Stimulated activated CD4-positive, alpha-beta T cell treated with anti-CD3 and anti-CD28 coated beads, TNF-alpha, amount 100 ng/mL, for 24 hours (primary cell): ENCODE results near the gene CCL19.
A peak's percentile ranks its signal among the peaks of the same experiment; 100 is the strongest.
"Not testable (repeated sequence)": the region's sequence is repeated elsewhere in the genome, so short reads cannot be mapped to it uniquely, and the experiment has no call there.

Experiments
- DNase-seq, 3 experiments: peaks; one replicate each; pipeline ENCODE4 v3.0.0-alpha.2; 2020; ENCODE audit warnings: low read depth in 3 of 3

Gene CCL19

DNA sequence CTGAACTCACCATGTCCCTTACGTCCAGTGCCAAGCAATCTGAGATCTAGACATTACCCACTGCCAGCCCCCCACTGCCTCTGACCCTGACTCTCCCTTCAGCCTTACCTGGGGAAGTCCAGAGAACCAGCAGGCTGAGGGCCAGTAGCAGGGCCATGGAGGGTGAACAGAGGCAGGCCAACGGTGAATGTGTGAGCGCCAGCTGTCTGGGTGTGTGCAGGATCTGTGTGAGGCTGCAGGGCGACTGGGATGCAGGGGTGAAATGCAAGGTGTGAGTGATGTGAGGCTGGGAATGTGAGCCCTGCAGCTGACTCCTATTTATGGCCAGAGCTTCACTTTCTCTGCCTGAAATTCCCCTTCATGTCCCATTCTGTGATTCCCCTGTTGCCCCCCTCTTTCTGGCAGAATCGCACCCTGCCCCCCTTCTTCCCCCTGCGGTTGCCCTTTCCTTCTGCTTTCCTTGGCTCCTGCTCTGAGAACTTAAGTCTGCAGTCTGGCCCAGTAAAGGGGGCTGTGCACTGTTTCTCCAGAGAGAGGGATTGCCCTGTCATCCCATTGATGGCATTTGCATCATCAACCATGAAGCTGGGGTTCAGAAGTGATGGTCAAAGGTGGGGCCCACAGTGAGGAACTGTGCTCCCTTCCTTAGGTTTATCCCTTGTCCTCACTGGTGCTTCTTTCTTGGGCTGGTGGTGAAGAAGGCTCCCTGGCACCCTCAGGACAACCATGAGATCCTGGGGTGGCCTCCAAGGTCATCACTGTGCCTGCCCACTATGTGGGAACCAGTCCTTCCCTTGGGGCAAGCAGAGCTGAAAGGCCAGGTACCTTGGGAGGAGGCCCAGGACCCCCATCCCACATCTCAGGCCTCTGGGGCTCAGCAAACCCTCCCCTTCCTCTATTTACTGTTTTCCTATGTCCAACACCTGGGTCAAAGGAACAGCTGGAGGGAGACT lies at the start of gene CCL19:
Gene CCL19 (minus strand): TSS at position 294 of the 953 bp plus-strand sequence. CDS start 137 bp downstream, at position 157.
- DNase-seq: no peak

DNA sequence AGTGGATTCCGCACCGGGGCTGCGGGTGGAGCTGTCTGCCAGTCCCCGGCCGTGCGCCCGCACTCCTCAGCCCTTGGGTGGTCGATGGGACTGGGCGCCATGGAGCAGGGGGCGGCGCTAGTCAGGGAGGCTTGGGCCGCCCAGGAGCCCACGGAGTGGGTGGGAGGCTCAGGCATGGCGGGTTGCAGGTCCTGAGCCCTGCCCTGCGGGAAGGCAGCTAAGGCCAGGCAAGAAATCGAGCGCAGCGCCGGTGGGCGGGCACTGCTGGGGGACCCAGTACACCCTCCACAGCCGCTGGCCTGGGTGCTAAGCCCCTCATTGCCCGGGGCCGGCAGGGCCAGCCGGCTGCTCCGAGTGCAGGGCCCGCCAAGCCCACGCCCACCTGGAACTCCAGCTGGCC lies 49.1 kb upstream of the CCL19 start:
- DNase-seq: not testable (repeated sequence)

DNA sequence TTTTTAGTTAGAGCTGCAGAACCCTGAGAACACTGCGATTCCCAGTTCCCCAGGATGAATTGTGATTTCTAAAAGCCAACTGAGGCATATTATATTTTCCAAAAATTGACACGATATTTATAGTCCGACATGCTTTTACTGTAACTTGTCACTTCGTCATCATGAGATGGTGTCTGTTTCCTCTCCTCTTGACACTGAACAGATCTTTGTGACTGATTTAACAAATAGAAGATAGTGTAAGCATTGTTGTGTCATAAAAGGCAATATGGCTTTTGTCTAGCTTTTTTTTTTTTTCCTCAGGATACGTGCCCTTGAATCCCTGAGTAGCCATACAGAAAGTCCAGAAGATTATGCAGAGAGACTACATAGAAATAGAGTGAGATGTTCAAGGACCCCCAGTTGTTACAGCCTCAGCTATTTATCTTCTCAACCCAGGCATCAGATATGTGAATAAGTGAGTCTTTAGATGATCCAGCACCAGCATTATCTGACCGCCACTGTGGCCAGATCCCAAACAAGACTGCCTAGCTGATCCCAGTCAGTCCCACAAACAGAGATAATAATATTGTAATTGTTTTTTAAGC lies 46.7 kb upstream of the CCL19 start:
- DNase-seq: no peak

DNA sequence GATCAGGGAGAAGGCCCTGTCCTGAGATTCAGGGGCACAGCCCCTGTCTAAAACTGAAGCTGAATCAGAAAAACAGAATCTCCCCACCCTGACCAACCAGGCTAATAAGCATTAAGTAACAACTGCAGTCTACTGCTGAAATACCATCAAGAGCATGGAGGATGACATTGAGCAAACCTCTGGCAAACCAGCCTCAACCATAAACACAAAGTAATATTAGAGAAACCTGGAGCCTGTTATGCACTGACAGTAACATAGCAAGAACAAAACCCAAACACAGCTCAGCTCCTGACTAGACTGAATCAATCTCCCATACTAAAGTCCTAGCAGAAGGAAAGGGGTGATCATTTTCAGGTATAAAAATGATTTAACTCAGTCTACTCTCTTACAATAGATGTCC lies 43.6 kb upstream of the CCL19 start:
- DNase-seq: no peak

DNA sequence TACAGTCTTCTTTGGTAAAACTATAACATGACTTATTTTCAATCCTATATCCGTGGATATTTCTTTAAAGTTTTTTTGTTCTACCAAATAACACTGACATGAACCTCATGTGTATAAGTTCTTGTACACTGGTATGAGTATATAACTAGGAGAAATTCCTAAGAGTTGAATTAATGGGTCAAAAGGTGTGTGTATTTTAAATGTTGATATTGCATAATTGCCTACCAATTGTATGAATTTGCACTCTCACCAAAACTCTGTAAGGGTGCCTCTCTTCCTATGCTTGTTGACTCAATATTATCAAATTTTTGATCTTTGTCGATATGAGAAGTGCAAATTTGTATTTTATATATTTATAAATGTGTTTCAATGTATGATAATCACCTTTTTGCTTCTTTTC lies 41.8 kb upstream of the CCL19 start:
- no peak for DNase-seq

DNA sequence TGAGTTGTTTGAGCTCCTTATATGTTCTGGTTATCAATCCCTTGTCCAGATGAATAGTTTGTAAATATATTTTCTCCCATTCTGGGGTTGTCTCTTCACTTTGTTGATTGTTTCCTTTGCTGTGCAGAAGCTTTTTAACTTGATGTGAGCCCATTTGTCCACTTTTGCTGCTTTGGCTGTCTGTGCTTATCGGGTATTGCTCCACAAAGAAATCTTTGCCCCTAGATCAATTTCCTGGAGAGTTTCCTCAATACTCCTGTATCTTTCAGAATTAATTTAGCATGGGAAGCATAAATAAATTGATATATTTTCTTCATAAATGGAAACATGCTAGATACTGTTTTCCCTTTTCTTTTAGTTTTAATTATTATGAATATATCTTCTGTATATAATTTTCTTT lies 41.4 kb upstream of the CCL19 start:
- DNase-seq: no peak

DNA sequence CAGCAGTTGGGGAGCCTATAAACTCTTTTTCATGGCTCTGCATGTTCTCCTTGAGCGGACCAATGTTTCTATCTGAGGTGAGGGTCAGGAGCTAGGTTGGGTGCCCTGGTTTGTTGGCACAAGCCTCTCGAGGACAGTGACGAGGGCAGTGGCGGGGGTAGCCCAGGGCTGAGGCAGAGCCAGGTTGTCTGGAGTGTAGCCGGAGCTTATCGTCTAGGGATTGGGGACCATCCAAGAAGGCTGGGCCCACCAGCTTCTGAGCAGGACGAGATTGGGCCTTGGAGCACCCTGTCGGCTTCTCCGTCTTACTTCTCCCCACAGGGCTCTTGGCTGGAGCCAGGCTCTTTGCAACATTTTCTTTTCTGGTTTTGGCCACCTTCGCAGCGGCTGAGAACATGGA lies 32.1 kb upstream of the CCL19 start:
- DNase-seq: no peak

DNA sequence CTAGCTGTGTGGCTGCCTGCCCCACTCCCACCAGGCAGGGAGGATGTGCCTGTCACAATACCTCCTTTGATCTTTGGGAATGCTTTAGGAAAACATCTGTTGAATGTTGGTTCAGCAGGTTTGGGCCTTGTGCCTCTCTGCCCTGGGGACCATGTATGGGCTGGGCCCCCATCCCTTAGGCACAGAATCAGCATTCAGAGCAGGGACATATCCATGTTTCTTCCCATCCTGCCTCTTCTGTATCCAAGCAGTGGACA lies 28.6 kb upstream of the CCL19 start:
- DNase-seq: not testable (repeated sequence)

DNA sequence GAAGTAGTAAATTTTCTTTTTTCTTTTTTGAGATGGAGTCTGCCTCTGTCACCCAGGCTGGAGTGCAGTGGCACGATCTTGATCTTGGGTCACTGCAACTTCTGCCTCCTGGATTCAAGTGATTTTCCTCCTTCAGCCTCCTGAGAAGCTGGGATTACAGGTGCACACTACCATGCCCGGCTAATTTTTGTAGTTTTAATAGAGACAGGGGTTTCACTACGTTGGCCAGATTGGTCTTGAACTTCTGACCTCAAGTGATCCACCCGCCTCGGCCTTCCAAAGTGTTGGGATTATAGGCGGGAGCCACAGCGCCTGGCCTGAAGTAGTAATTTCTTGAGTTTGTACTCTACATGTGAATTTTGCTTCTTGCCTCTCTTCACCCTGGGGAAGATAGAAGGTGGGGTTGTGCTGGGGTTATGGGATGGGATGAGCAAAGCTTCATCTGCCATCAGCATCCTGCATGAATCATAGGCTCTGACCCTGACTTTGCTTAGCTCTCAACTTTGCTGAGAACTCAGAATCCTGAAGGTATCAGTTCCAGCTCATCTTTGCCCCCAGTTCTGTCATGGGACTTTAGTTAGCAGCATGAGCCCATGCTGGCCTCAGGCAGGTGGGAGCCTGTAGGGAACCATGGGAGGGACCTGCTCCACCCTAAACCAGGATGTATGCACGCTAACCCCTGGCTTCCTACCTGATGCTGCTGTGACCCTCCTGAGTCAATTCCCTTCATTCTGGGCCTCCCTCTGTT lies 28.1 kb upstream of the CCL19 start:
- no peak for DNase-seq

DNA sequence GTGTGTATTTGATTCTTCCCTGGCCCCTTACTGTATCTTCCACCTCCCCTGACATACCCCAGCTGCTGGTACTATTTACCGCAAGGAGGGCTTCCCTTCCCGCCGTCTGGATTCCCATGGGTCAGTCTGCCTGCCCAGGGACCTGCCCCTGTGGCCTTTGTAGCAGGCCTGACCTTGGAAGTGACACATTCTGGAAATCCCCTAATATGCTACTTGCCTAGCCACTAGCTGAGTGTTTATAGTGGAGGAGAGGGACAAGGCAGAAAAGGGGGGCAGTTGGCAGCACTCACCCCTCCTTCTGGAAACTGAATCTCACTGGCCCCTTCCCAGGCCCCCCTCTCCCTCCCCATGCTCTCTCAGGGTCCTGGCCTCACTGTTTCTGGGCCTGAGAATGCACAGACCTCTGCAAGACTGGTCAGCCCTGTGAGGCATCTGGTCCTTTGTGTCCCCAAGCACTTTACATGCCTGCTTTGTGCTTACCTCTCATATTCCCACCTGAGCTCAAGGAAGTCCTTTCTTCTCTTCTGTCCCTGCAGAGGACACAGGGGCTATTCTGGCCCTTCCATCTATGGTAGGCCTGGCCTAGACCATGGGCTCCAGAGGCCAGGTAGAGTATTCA lies 27.0 kb upstream of the CCL19 start:
- no peak for DNase-seq

DNA sequence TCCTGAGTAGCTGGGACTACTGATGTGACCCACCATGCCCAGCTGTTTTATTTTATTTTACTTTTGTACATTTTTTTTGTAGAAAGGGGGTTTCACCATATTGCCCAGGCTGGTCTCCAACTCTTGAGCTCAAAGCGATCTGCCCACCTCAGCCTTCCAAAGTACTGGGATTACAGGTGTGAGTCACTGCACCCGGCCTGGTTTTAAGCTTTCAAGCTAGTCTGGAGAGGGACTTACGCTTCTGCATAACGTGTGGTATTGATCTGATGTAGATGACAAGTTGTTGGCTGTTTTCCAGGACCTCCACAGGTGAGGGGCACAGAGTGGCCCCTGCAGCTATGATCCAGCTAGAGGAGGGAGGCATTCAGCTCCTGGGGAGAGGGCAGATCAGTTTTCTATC lies 25.6 kb upstream of the CCL19 start:
- no peak for DNase-seq

DNA sequence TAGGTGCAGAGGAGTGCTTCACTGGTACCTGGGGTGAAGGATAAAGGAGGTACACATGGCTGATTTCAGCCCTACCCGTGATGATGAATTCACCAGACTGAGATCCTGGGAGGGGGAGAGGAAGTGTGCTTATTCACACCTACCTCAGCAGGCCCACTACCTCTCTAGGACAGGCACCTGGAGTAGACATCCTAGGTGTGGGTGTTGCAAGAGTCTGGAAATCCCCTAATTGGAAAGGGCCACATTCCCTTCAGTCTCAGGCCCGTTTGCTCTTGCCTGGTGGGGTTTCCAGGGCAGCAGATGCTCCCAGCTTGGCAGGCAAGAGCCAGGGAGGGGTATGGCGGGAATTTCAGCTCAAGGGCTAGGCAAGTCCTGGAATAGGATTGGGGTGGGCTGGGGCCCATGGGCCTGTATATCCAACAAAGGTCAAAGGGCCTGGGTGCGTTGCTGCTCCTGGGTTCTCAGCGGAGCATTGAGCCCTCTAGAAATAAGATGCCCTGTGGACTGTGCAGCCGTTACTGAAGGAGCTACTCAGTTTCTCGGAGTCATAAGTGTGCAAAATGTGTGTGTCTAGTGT lies 24.7 kb upstream of the CCL19 start:
- no peak for DNase-seq

DNA sequence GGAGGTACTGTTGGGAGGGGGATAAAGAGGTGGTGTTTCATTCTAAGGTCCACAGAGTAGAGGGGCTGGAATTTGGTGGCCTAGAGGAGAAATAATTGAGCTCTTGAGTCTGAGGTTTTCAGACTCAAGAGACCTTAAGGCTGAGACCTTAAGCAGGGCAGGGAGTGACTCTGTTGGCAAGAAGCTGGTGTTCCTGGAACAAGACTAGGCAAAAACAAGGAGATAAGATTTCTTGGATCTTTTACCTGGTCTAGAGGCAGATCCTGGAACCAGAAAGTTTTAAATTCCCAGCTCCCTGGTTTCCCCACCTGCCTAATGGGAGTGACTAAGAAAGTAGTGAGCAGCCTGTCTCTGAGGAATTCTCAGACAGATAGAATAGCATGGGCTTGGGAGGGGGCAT lies 22.9 kb upstream of the CCL19 start:
- no peak for DNase-seq

DNA sequence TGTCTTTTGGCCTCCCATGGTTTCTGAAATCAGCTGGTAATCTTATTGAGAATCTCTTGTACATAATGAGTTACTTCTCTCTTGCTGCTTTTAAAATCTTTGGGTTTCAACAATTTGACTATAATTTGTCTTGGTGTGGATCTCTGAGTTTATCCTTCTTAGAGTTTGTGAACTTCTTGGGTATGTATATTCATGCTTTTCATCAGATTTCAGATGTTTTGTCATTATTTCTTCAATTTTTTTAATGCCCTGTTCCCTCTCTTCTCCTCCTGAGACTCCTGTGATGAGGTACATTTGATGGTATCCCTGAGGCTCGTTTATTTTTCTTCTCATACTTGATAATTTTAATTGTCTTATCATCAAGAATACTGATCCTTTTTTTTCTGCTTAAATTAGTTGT lies 21.1 kb upstream of the CCL19 start:
- DNase-seq: no peak

DNA sequence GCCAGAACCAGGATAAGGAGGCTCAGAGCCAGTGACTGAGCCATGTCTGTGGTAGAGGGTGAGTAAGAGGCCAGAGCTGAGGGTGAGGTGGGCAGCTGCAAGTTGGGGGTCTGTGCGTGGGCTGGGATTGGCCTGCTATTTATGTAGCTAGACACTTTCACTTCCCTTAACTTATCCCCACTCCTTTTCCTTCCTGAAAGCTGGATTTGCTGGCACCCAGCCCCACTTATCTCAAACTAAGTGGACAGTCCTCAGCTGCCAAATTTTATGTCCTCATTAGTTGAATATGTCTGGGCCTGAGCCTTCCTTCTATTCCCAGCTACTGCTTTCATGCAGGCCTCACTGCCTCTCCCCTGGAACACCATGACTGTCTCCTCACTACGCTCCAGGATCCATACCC lies 18.9 kb upstream of the CCL19 start, which contains the start of gene CCL21:
Gene CCL21 (minus strand): TSS at position 114 of the 400 bp plus-strand sequence. CDS start 70 bp downstream, at position 44.
- DNase-seq: no peak

DNA sequence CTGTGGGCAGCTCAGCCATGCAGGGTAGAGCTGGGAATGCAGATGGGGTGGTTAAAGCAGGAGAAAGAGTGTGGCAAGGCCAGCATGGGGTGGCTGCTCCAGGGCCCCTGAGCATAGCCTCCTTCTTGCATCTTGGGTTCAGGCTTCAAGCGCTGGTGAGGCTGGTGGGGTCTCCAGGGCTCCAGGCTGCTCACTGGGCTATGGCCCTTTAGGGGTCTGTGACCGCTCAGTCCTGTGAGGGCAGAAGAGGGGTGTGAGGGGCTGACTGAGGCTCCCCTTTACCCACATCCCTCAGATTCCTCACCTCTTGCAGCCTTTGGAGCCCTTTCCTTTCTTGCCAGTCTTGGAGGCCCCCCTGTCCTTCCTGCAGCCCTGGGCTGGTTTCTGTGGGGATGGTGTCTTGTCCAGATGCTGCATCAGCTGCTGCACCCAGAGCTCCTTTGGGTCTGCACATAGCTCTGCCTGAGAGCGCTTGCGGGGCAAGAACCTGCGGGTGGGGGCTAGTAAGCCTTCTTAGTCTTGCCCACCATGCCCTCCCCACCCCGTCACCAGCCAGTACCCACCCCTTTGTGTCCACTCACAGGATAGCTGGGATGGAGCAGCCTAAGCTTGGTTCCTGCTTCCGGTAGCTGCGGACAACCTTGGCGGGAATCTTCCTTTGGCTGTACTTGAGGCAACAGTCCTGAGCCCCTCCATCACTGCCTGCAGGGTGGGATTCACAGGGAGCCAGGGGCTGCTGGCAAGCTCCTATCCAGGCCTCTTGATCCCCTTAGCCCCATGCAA lies 18.3 kb upstream of the CCL19 start:
- no peak for DNase-seq

DNA sequence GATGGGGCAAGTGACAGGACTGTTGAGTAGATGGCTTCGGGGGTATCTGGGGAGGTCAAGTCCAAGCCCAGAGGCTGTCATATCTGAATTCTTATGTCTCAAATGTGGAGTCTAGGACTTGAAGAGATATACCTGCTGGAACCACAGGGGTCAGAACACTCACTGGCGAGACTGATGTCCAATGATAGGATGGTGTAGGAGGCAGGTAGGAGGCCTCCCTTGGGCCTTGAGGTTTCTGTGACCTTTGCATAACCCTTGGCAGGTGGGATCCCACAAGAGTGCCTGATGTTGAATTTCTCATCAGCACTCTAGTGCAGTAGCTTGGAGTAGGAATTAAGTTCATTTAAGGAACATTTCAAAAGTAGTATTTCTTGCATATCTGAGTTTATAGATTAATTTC lies 16.1 kb upstream of the CCL19 start:
- no peak for DNase-seq

DNA sequence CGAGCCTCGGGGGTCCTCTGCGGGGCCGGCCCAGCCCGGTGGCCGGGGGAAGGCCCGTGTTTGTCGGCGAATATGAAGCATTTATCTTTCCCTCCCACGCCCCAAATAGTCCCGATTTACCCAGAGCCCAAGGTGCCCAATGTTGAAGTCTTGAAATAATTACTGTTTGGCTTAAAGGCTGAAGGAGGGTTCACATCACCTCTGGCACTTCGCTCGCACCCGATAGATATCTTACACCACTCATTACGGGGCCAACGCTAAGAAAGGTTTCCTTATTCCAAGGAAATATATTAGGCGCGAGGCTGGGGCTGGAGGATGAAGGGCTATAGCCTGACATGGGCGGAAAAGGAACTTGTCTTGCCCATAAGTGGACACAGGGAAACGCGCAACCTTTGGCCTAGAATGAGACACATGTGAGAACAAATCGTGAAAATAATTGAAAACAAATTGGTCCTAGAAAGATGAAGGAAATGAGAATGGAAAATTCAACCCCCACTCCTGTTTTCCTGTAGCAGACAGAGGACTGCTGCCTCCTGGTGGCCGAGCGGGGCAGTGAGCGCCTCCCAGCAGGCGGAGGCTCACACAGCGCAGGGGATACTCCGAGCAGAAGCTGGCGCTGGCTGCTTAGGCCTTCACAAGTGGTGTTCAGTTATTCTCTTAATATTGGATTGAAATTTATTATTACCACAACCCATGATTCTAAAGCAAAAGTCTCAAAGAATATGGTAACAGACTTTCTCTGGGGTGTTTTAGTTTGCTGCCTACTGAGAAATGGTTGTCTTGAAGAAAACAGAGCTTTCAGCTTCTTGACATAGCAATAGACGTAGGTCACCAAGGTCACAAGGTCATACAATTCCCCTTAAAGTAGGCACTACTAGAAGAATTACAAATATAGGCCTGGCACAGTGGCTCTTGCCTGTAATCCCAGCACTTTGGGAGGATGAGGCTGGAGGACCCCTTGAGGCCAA lies 11.0 kb upstream of the CCL19 start:
- DNase-seq: peak; percentile 63 to 85 (median 75)

DNA sequence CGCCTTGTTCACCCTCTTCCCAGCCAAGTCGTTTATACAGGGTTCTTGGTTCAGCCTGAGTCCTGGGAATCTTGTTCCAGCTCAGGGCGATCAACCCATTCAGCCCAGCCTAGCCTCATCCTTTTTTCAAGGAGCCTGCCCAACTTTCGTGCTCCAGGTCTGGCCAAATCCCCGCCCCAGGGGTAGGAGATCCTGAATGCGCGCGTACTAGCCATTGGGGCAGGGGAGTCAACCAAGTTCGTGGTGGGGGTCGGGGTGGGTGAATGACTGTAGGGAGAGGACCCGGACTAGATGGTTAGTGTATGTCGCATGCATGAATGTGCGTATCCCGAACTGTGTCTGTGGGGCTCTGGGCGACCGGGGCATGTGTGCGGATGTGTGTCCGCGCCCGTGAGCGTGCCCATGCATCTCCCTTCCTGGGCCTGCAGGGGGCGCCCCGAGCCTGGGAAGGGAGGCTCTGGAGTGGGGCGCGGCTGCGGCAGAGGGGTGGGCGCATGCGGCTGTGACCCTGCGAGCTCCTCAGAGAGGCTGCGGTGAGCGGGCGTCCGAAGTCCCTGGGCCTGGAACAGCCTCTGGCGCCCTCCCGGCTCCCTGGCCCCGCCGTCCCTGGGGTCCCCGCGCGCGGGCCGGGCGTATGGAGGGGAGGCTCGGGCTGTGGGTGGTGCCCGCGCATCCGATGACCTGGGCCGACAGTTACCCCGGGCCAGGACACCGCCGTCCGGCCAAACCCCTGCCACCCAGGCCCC lies 10.1 kb upstream of the CCL19 start:
- DNase-seq: peak; percentile 57 to 79 (median 63)
